Subcutaneous adipose tissue (tissue), 4 donors: Measurements from ENCODE around the gene DRGX. TPM values are rescaled to one million over a fixed set of nuclear protein-coding genes. Genes with fewer than 3 reads are reported as not detected.

Experiments used
- total RNA-seq, 4 donors: library from RNA; depleted of rRNA; stranded (reverse); fragments of >200 nt; gene quantifications; one replicate each; pipeline ENCODE4 v1.1.0, GENCODE V29; 2016
- TF ChIP-seq, protein P1 (sequence below): fragments of 450-650 bp; IDR thresholded peaks from one replicate; pipeline ENCODE4 v1.5.1; 2016; ENCODE audit warnings: low read depth, mild to moderate bottlenecking, control low read depth, antibody characterized with exemption, moderate library complexity

The DRGX gene
- total RNA-seq, 4 donors from 2014 or later, result not detected

- TF ChIP-seq, protein P1, sequence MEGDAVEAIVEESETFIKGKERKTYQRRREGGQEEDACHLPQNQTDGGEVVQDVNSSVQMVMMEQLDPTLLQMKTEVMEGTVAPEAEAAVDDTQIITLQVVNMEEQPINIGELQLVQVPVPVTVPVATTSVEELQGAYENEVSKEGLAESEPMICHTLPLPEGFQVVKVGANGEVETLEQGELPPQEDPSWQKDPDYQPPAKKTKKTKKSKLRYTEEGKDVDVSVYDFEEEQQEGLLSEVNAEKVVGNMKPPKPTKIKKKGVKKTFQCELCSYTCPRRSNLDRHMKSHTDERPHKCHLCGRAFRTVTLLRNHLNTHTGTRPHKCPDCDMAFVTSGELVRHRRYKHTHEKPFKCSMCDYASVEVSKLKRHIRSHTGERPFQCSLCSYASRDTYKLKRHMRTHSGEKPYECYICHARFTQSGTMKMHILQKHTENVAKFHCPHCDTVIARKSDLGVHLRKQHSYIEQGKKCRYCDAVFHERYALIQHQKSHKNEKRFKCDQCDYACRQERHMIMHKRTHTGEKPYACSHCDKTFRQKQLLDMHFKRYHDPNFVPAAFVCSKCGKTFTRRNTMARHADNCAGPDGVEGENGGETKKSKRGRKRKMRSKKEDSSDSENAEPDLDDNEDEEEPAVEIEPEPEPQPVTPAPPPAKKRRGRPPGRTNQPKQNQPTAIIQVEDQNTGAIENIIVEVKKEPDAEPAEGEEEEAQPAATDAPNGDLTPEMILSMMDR, result no peak
These were observed 26.4 kb downstream of the DRGX start for GRCh38 chr10:49369216-49370162.

- TF ChIP-seq, protein P1, result no peak
These were observed 27.6 kb downstream of the DRGX start for GRCh38 chr10:49368256-49368655.

GRCh38 chr10:49367600-49367999 is 28.3 kb downstream of the DRGX start:
- TF ChIP-seq, protein P1, result no peak

DNA sequence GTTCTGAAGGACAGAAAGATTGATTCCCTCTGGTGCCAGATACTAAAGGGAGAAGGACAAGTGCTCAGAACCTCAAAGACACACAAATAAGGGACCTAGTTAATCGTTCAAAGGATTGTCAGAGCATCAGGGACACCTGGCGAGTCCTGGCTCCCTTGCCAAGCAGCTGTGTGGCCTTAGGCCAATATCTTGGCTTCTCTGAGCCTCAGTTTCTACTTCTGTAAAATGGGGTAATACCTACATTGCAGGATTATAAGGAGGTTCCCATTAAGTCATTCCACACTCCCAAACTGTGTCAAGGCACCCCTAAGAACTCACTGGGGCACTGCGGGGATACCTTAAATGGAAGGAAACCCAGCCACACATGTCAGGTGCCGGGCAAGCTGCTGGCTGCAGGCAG is 29.4 kb downstream of the DRGX start:
- TF ChIP-seq, protein P1, result no peak

DNA sequence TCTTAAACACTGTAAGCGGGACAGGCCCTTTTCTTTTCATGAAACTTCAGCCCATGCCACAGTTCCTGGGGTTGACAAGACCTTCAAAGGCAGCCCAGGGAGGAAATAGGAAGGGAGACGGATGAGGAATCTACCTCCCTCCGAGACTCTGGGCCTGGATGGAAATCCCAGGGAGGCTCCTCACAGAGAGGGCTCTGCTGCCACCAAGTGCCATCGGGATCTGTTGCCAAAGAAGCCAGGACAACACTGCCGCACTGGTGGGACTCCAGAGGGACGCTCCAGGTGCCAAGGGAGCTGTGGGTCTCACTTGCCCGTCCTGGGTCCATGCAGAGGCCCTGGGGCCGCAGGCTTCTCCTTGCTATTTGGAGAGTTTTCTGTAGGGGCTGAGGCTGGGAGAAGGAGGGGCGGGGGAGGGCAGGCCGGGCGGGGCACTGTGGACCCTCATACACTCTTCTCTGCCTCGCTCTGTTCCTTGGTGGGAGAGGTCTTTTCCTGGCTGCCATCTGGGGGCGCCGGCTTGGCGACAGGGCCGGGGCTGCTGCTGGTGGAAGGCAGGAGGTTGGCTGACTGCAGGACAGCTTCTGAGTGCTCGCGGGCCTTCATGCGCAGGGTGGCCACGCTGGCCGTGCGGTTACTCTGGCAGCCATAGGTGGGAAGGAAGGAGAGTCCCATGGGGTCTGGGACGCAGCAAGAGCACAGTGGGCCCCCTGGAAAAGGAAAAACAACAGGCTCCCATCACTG is 30.0 kb downstream of the DRGX start:
- TF ChIP-seq, protein P1, result no peak

DNA sequence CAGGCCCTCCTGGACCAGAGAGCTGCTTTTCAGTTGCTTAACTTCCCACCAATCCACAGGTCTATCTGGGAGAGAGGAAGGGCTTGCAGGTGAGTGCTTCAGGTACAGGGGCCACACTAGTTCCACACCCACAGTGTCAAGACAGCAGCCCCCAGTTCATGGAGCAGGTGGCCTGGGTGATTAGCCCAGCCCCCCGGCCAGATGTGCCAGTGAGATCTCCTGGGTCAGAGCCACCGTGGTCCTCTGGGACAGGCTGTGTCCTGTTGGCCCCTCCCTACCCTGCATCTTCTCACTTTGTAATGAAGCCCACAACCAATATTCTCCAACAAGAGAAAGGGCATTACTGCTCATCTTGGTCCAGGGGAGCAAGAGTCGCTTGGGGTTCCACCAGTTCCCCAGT is 30.6 kb downstream of the DRGX start:
- TF ChIP-seq, protein P1, result no peak

DNA sequence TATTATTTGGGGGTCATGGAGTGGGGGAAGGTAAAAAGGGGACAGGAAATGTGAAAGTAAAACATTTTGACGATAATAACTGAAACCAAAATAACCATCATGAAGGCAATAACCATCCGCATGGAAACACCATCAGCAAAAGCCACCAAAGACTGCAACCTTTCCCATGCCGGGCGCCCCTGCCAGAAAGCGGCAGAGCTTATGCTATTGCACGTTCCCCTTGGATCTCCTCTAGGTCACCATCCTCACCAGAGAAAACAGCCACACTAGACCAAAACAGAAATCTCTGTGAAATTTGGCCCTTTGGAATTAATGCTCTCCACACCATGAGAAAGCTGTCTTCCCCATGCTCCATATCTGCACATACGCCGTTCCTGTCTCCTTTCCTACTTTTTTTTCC is 31.1 kb downstream of the DRGX start:
- TF ChIP-seq, protein P1, result no peak
